Measurements from ENCODE around the gene NYNRIN. TPM values are rescaled to one million over a fixed set of nuclear protein-coding genes. Genes with fewer than 3 reads are reported as not detected.
"Not testable (repeated sequence)": the region's sequence is repeated elsewhere in the genome, so short reads cannot be mapped to it uniquely, and the experiment has no call there.

Gene NYNRIN
- total RNA-seq, 1 donor from 2014 or later, result 23.1 TPM

DNA sequence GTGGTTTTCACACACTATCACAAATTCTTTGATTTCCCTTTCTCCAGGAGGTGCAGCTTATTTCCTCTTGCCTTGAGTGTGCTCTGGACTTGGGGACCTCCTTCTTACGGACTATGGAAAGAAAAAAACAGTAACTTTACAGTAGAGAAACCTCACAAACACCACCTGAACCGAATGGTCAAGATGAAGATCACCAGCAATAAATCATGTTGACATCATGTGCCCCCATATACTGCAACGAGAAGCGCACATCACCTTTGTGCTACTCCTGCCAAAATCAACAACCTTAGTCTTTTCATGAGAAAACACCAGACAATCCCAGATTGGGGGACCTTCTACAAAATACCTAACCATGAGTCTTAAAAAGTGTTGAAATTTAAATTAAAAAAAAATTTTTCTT lies 13.3 kb upstream of the NYNRIN start:
- Histone ChIP-seq H3K9me3 (no peaks in the 10 kb centered on the region), H3K27me3 (no peaks in the 10 kb centered on the region), H3K27ac (no peak overlapping the region), H3K36me3 (no peaks in the 10 kb centered on the region), H3K4me3 (no peak overlapping the region), H3K4me1 (no peaks in the 10 kb centered on the region)
- intact Hi-C loops (cut with DNase I), result no loop called here
- TF ChIP-seq, protein P1, sequence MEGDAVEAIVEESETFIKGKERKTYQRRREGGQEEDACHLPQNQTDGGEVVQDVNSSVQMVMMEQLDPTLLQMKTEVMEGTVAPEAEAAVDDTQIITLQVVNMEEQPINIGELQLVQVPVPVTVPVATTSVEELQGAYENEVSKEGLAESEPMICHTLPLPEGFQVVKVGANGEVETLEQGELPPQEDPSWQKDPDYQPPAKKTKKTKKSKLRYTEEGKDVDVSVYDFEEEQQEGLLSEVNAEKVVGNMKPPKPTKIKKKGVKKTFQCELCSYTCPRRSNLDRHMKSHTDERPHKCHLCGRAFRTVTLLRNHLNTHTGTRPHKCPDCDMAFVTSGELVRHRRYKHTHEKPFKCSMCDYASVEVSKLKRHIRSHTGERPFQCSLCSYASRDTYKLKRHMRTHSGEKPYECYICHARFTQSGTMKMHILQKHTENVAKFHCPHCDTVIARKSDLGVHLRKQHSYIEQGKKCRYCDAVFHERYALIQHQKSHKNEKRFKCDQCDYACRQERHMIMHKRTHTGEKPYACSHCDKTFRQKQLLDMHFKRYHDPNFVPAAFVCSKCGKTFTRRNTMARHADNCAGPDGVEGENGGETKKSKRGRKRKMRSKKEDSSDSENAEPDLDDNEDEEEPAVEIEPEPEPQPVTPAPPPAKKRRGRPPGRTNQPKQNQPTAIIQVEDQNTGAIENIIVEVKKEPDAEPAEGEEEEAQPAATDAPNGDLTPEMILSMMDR (IDR thresholded peaks at IDR 0.05), result no peak
- DNase-seq (ENCODE audit: low spot score in 2 of 2), result no peak

DNA sequence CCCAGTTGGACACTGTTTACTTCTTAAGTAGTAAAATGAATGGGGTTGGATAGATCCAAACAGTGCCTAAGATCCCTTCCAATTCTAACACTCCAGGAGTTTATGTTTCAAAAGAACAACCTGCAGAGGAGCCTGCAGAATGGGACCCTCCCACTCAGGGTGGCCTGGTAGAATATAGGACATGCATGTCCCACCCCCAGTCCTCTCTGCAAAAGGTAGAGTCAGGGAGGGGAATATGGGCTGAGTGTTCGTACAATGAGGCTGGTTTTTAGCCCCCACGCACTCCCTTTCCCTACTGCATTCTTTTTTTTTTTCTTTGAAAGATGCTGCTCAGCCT lies 11.8 kb upstream of the NYNRIN start:
- Histone ChIP-seq H3K27me3 (no peaks in the 10 kb centered on the region), H3K4me3 (no peak overlapping the region), H3K36me3 (no peaks in the 10 kb centered on the region), H3K4me1 (no peaks in the 10 kb centered on the region), H3K27ac (no peak overlapping the region), H3K9me3 (no peaks in the 10 kb centered on the region)
- TF ChIP-seq, protein P1 (IDR thresholded peaks at IDR 0.05), result no peak
- DNase-seq (ENCODE audit: low spot score in 2 of 2), result no peak
- intact Hi-C loops (cut with DNase I), result no loop called here

DNA sequence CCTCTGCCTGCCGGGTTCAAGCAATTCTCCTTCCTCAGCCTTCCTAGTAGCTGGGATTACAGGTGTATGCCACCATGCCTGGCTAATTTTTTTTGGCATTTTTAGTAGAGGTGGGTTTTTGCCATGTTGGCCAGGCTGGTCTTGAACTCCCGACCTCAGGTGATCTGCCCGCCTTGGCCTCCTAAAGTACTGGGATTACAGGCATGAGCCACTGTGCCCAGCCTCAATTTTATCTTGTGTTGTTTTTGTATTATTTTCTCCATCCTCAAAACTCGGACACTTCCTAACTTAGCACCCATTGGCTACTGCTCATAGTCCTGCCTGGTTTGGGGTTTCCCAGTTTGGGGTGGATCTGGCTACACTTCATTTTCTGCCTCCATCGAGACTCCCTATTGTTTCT lies 11.2 kb upstream of the NYNRIN start:
- H3K9me3 ChIP-seq; H3K36me3 ChIP-seq; DNase-seq (ENCODE audit: low spot score in 2 of 2); H3K27ac ChIP-seq; H3K4me3 ChIP-seq; intact Hi-C loops (cut with DNase I); H3K27me3 ChIP-seq; H3K4me1 ChIP-seq: not testable (repeated sequence)

DNA sequence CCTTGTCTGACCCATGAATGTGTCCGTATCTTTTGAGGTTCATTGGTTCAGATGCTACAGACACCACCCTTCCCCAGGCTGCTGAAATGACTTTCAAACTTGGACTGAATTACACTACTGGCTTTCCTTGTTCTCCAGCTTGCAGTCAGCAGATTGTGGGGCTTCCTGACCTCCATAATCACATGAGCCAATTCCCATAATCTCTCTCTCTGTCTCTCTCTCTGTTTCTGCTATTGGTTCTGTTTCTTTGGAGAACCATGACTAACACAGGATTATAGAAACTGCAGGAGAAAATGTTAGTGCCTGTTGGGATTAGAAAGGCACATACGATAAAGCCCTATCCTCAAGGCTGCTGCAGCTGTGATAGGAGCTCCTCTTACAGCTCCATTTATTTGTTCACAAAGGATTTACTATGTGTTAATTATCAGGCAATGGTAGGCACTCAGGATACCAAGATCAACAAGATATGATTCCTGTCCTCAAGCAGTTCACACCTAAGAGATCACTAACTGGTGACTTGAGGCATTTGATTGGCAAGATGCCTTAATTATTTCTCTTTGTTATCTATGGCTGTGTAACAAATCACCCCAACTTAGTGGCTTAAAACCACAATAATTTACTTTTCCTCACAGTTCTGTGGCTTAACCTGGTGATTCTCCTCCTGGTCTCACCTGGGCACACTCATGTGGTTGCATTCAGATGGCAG lies 10.2 kb upstream of the NYNRIN start:
- no peak overlapping the region for H3K27ac ChIP-seq
- no peak overlapping the region for H3K4me3 ChIP-seq
- no peaks in the 10 kb centered on the region for H3K27me3 ChIP-seq
- DNase-seq (ENCODE audit: low spot score in 2 of 2), result no peak
- TF ChIP-seq, protein P1 (IDR thresholded peaks at IDR 0.05), result no peak
- intact Hi-C loops (cut with DNase I), result no loop called here
- H3K36me3 ChIP-seq, result no peaks in the 10 kb centered on the region
- no peaks in the 10 kb centered on the region for H3K9me3 ChIP-seq
- no peaks in the 10 kb centered on the region for H3K4me1 ChIP-seq

DNA sequence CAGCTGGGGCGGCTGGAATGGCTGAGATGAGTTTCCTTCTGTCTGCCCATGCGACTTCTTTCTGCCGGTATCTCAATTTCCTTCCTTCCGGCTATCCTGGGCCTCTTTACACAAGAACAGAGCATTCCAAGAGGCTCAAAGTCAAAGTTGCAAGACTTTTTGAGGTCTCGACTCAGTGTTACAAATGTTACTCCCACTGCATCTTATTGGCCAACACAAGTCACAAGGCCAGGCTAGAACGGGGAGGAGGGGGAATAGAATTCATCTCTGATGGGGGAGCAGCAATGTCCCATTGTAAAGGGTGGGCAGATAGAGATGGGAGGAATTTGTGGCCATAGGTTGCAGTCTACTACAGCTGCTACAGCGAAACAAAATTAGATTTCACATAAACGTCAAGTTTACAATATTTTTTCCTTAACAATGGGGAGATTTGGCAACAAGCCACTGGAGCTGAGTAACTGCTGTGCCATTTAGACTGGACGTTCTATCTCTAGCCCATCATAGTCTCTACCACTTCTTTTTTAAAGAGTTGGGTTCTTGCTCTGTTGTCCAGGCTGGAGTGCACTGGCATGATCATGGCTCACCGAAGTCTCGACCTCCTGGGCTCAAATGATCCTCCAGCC lies 9.5 kb upstream of the NYNRIN start:
- H3K36me3 ChIP-seq, result no peaks in the 10 kb centered on the region
- H3K27ac ChIP-seq, result no peak overlapping the region
- no peaks in the 10 kb centered on the region for H3K27me3 ChIP-seq
- H3K4me1 ChIP-seq, result no peaks in the 10 kb centered on the region
- no peaks in the 10 kb centered on the region for H3K9me3 ChIP-seq
- H3K4me3 ChIP-seq, result no peak overlapping the region
- no peak for DNase-seq (ENCODE audit: low spot score in 2 of 2)
- intact Hi-C loops (cut with DNase I), result no loop called here
- TF ChIP-seq, protein P1 (IDR thresholded peaks at IDR 0.05), result no peak

DNA sequence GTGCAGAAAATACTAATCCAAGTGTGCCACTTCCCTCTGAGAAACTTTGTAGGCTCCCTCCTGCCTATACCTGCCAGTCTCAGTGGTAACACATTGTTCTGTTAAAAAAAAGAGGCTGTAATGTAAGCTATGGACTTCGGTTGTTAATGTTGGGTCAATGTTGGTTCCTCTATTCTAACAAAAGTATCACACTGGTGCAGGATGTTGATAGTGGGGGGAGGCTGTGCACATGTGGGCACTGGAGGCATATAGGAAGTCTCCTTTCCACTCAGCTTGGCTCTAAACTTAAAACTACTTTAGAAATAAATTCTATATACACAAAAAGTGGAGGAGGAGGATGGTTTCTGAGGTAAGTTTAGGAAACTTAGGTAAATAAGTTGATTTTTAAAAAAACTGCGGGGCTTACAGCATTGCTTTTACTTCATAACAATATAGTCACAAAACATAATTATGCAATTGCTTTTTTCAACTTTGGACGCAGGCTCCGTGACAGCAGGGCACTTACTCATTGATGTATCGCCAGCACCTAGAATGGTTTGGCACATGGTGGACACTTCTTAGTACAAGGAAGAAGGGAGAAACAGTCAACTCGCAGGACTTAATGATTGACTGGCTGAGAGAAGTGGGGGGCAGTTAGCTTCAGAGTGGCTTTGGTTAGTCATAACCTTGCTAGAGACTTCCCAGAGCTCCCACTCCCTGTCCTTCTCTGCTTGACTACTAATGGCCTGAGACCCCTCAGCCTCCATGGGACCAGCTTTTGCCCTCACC lies 7.9 kb upstream of the NYNRIN start:
- H3K36me3 ChIP-seq, result no peaks in the 10 kb centered on the region
- no peak overlapping the region for H3K27ac ChIP-seq
- H3K9me3 ChIP-seq, result no peaks in the 10 kb centered on the region
- H3K27me3 ChIP-seq, result no peaks in the 10 kb centered on the region
- H3K4me1 ChIP-seq, result no peaks in the 10 kb centered on the region
- H3K4me3 ChIP-seq, result no peak overlapping the region
- intact Hi-C loops (cut with DNase I), result no loop called here
- DNase-seq (ENCODE audit: low spot score in 2 of 2), result no peak
- TF ChIP-seq, protein P1 (IDR thresholded peaks at IDR 0.05), result no peak
